GM19193 (cell line): ENCODE results near the gene TUBGCP3.
A peak's percentile ranks its signal among the peaks of the same experiment; 100 is the strongest.

Experiments
- POLR2A ChIP-seq: IDR thresholded peaks from 4 replicates; pipeline ENCODE4 v1.6.1; 2011; ENCODE audit not compliant: insufficient read depth, insufficient read length; ENCODE audit errors: extremely low read depth

The TUBGCP3 gene

GRCh38 chr13:112587764-112588489 is at the start of gene TUBGCP3:
Gene TUBGCP3, minus strand, starts transcription at chr13:112588153. Its CDS starts 173 bp downstream, at chr13:112587980.
- peak; percentile 90 for TF ChIP-seq POLR2A

- no peak for TF ChIP-seq POLR2A
Measured at GRCh38 chr13:112637017-112637801, 49.3 kb upstream of the TUBGCP3 start.

- no peak for TF ChIP-seq POLR2A
Measured at GRCh38 chr13:112636401-112636975, 48.5 kb upstream of the TUBGCP3 start.

- TF ChIP-seq POLR2A = no peak
Measured at GRCh38 chr13:112635323-112635722, 47.4 kb upstream of the TUBGCP3 start.

- no peak for TF ChIP-seq POLR2A
Measured at GRCh38 chr13:112634102-112634501, 46.1 kb upstream of the TUBGCP3 start.

GRCh38 chr13:112629161-112629560 is 41.2 kb upstream of the TUBGCP3 start:
- TF ChIP-seq POLR2A = no peak

GRCh38 chr13:112627161-112627560 is 39.2 kb upstream of the TUBGCP3 start:
- no peak for TF ChIP-seq POLR2A

- no peak for TF ChIP-seq POLR2A
Measured at GRCh38 chr13:112626761-112627160, 38.8 kb upstream of the TUBGCP3 start.

- TF ChIP-seq POLR2A = no peak
Measured at GRCh38 chr13:112626124-112626523, 38.2 kb upstream of the TUBGCP3 start.

- no peak for TF ChIP-seq POLR2A
Measured at GRCh38 chr13:112625698-112626097, 37.7 kb upstream of the TUBGCP3 start.

GRCh38 chr13:112624602-112625430 is 36.9 kb upstream of the TUBGCP3 start:
- no peak for TF ChIP-seq POLR2A

- no peak for TF ChIP-seq POLR2A
Measured at GRCh38 chr13:112624040-112624439, 36.1 kb upstream of the TUBGCP3 start.

- TF ChIP-seq POLR2A = no peak
Measured at GRCh38 chr13:112623051-112623711, 35.2 kb upstream of the TUBGCP3 start.

GRCh38 chr13:112622375-112622774 is 34.4 kb upstream of the TUBGCP3 start:
- no peak for TF ChIP-seq POLR2A
